ENCODE data around the gene RAB11FIP2. TPM values are rescaled to one million over a fixed set of nuclear protein-coding genes. Genes with fewer than 3 reads are reported as not detected.

The RAB11FIP2 gene
- polyA plus RNA-seq, 2 of the 4 experiments (the other 2 are of a cell fraction), result 10.0 to 29.3 TPM

DNA sequence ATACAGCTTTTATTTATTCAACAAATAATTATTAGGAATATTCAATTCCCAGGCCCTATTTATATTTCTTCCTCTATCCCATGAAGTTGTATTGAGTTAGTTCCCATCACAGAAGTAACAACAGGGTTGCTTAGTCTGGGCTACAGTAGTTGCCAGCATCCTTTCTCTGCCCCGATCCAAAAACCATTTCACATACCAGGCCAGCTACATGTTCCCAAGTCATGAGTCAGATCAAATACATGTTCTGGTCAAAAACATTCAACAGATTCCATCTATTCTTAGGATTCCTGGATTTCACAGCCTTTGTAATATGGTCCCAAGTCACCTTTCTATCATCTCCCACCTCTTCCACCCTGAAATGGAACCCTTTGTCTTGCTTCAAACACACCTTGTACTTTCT, 91.6 kb downstream of the RAB11FIP2 start:
- DNase-seq (ENCODE audit: low read depth in 1 of 2, low spot score in 1 of 2) (no peak), FAIRE-seq (no peak), ATAC-seq (no peak)
- WGBS (ENCODE audit: missing lambda C conversion rate), result 15% methylated on average over 1 of the region's 1 CpG
- Histone ChIP-seq H3K9me3 (no peaks in the 10 kb centered on the region), H3K4me3 (no peak overlapping the region), H3K4me1 (no peaks in the 10 kb centered on the region), H3K27ac (no peak overlapping the region), H3K4me2 (no peak overlapping the region)
- ChIA-PET POLR2A (no interaction called here), CTCF (no interaction called here)
- TF ChIP-seq NR3C1 (IDR thresholded peaks at IDR 0.05) (no peak), EP300 (IDR thresholded peaks at IDR 0.05) (no peak), JUNB (IDR thresholded peaks at IDR 0.05) (no peak), HEYL (CRISPR knock-in tag; IDR thresholded peaks at IDR 0.05) (no peak)
- TF ChIP-seq, protein P1, sequence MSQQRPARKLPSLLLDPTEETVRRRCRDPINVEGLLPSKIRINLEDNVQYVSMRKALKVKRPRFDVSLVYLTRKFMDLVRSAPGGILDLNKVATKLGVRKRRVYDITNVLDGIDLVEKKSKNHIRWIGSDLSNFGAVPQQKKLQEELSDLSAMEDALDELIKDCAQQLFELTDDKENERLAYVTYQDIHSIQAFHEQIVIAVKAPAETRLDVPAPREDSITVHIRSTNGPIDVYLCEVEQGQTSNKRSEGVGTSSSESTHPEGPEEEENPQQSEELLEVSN (IDR thresholded peaks at IDR 0.05; ENCODE audit: borderline replicate concordance, low read depth), result no peak

Measured in A549 (cell line).